ENCODE results near the gene POP4. TPM values are rescaled to one million over a fixed set of nuclear protein-coding genes. Genes with fewer than 3 reads are reported as not detected.

POP4 gene
- total RNA-seq, 2 experiments from 2014 or later = 102 to 103 TPM

DNA sequence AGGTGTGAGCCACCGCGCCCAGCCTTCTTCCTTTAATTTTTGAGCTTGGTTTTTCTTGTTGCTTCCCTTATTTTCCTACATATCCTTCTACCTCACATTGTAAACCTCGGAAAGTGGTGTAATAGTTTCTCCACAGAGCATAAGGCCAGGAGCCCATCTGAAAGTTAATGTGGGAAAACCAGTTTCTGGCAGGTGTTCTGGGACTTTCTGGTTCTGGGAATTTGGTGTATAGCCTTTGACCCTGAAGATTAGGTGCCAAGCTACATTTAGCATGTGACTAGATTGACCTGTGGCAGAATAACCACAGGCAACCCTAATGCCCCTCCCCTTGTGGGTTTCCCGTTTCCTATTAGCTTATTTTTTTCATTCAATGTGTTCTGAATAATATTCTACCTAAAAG lies 8.7 kb downstream of the POP4 start:
- peaks cover 35% of the 10 kb centered on the region for H3K36me3 Mint-ChIP-seq
- ChIA-PET POLR2A (interaction anchor here (1.3 kb wide), 1 partner anchor 8 kb away, joined by 6 read pairs; the partner anchor contains the start of gene POP4), CTCF (interaction anchor here (1.0 to 2.2 kb wide), 3 partner anchors 76 to 102 kb away, joined by 3 to 8 read pairs (median 7); no protein-coding TSS in a partner anchor)
- no peak overlapping the region for H3K27ac Mint-ChIP-seq
- H3K4me1 Mint-ChIP-seq (ENCODE audit: low read depth) = peaks cover 9% of the 10 kb centered on the region
- intact Hi-C loops (cut with micrococcal nuclease) = no loop called here
- DNase-seq = no peak
- no peak overlapping the region for H3K4me3 Mint-ChIP-seq
- H3K27me3 Mint-ChIP-seq = no peaks in the 10 kb centered on the region
- H3K9me3 Mint-ChIP-seq = no peaks in the 10 kb centered on the region

DNA sequence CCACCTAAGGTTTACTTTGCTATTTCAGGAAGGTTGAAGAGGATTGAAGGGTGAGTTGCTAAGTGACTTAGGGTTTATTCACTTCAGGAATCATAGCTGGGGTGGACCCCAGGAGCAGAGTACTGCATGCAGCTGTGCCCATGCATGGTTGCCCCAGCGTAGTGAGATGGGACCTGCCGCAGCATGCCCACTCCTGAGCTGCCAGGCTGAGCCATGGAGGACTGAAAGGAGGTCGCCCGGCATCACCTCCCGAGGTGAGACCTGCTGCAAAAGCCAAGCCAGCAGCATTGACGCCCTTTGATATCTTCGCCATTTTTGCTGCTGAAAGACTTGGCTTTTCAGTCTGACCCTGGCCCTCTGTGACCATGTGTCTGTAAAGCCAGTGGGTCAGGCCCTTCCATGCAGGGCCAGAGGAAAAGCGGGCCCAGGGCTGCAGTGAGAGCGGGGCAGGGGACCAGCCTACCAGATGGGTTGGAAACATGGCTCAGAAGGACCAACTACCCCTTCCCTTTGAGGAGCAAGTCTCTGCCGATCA lies 9.9 kb downstream of the POP4 start:
- peaks cover 29% of the 10 kb centered on the region for H3K36me3 Mint-ChIP-seq

DNA sequence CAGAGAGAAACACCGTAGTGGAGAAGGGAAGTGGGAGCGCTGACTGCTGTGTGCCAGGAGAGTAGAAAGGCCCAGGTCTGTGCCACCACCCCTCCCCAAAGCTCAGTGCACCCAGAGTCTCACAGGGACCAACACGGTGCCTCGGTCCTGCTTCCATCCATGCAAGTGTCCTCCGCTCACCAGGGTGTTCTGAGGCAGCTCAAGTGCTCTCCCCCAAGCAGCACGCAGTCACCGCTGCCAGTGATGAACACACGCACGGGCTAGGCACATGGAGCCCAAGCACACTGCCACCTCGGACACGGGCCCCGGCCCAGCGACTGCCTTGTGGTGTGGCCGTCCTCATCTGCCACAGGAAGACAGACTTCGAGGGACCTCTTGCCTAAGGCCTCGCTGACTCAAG lies 10.5 kb downstream of the POP4 start:
- intact Hi-C loops (cut with micrococcal nuclease) = no loop called here
- ChIA-PET POLR2A (no interaction called here), CTCF (no interaction called here)
- H3K36me3 Mint-ChIP-seq = peaks cover 26% of the 10 kb centered on the region
- no peak overlapping the region for H3K4me3 Mint-ChIP-seq
- peaks cover 14% of the 10 kb centered on the region for H3K4me1 Mint-ChIP-seq (ENCODE audit: low read depth)
- DNase-seq = no peak
- no peaks in the 10 kb centered on the region for H3K9me3 Mint-ChIP-seq
- H3K27ac Mint-ChIP-seq = no peak overlapping the region
- no peaks in the 10 kb centered on the region for H3K27me3 Mint-ChIP-seq

More for the DNA sequence above, 9.9 kb downstream of the POP4 start:
- H3K9me3 Mint-ChIP-seq = no peaks in the 10 kb centered on the region
- ChIA-PET POLR2A (no interaction called here), CTCF (interaction anchor here (2.2 kb wide), 1 partner anchor 101 kb away, joined by 8 read pairs; no protein-coding TSS in a partner anchor)
- peaks cover 11% of the 10 kb centered on the region for H3K4me1 Mint-ChIP-seq (ENCODE audit: low read depth)
- no peak overlapping the region for H3K27ac Mint-ChIP-seq
- DNase-seq = no peak
- no peak overlapping the region for H3K4me3 Mint-ChIP-seq
- intact Hi-C loops (cut with micrococcal nuclease) = no loop called here
- H3K27me3 Mint-ChIP-seq = no peaks in the 10 kb centered on the region

- ChIA-PET POLR2A (no interaction called here), CTCF (interaction anchor here (0.8 kb wide), 1 partner anchor 99 kb away, joined by 4 read pairs; no protein-coding TSS in a partner anchor)
- H3K27me3 Mint-ChIP-seq = no peaks in the 10 kb centered on the region
- peaks cover 17% of the 10 kb centered on the region for H3K36me3 Mint-ChIP-seq
- no peaks in the 10 kb centered on the region for H3K9me3 Mint-ChIP-seq
- H3K4me1 Mint-ChIP-seq (ENCODE audit: low read depth) = peaks cover 24% of the 10 kb centered on the region
- H3K27ac Mint-ChIP-seq = no peak overlapping the region
- no peak for DNase-seq
- intact Hi-C loops (cut with micrococcal nuclease) = no loop called here
- no peak overlapping the region for H3K4me3 Mint-ChIP-seq
Observed at GRCh38 chr19:29617366-29618266, 11.5 kb downstream of the POP4 start.

GRCh38 chr19:29618434-29618833 lies 12.4 kb downstream of the POP4 start:
- intact Hi-C loops (cut with micrococcal nuclease) = no loop called here
- CTCF ChIA-PET = interaction anchor here (8.3 kb wide), 1 partner anchor 8 kb away, joined by 62 read pairs; no protein-coding TSS in a partner anchor
- POLR2A ChIA-PET = interaction anchor here (2.2 kb wide), 1 partner anchor 12 kb away, joined by 10 read pairs; the partner anchor contains the start of gene POP4
- Mint-ChIP-seq H3K4me3 (no peak overlapping the region), H3K9me3 (no peaks in the 10 kb centered on the region), H3K4me1 (ENCODE audit: low read depth) (peaks cover 33% of the 10 kb centered on the region), H3K27ac (no peak overlapping the region), H3K36me3 (peaks cover 13% of the 10 kb centered on the region), H3K27me3 (no peaks in the 10 kb centered on the region)
- DNase-seq = no peak

- DNase-seq = no peak
- ChIA-PET CTCF (interaction anchor here (1.1 to 8.3 kb wide), 4 partner anchors 8 to 98 kb away, joined by 3 to 62 read pairs (median 5); no protein-coding TSS in a partner anchor), POLR2A (interaction anchor here (2.2 kb wide), 1 partner anchor 13 kb away, joined by 10 read pairs; the partner anchor contains the start of gene POP4)
- intact Hi-C loops (cut with micrococcal nuclease) = no loop called here
- Mint-ChIP-seq H3K27ac (no peak overlapping the region), H3K4me3 (no peak overlapping the region), H3K36me3 (peaks cover 12% of the 10 kb centered on the region), H3K9me3 (no peaks in the 10 kb centered on the region), H3K27me3 (no peaks in the 10 kb centered on the region), H3K4me1 (ENCODE audit: low read depth) (peaks cover 37% of the 10 kb centered on the region)
Observed at GRCh38 chr19:29618871-29619270, 12.8 kb downstream of the POP4 start.

- H3K4me3 Mint-ChIP-seq = no peak overlapping the region
- DNase-seq = peak; percentile 51
- ChIA-PET POLR2A (interaction anchor here (1.8 kb wide), 1 partner anchor 15 kb away, joined by 10 read pairs; the partner anchor contains the start of gene POP4), CTCF (interaction anchor here (0.6 to 8.3 kb wide), 7 partner anchors 11 to 95 kb away, joined by 3 to 62 read pairs (median 4); partner anchors contain the start of gene PLEKHF1)
- no peaks in the 10 kb centered on the region for H3K27me3 Mint-ChIP-seq
- peaks cover 3% of the 10 kb centered on the region for H3K36me3 Mint-ChIP-seq
- no peaks in the 10 kb centered on the region for H3K9me3 Mint-ChIP-seq
- peaks cover 43% of the 10 kb centered on the region for H3K4me1 Mint-ChIP-seq (ENCODE audit: low read depth)
- no peak overlapping the region for H3K27ac Mint-ChIP-seq
- intact Hi-C loops (cut with micrococcal nuclease) = no loop called here
Observed at GRCh38 chr19:29620931-29621351, 14.9 kb downstream of the POP4 start.

GRCh38 chr19:29622166-29623070 lies 16.3 kb downstream of the POP4 start:
- H3K9me3 Mint-ChIP-seq = no peaks in the 10 kb centered on the region
- no peaks in the 10 kb centered on the region for H3K27me3 Mint-ChIP-seq
- ChIA-PET POLR2A (interaction anchor here (1.1 to 2.7 kb wide), 4 partner anchors 11 to 42 kb away, joined by 3 to 16 read pairs (median 8); partner anchors contain the start of genes PLEKHF1 and POP4), CTCF (interaction anchor here (1.1 to 8.3 kb wide), 8 partner anchors 12 to 94 kb away, joined by 3 to 62 read pairs (median 7); partner anchors contain the start of genes C19orf12, PLEKHF1 and POP4)
- no peaks in the 10 kb centered on the region for H3K36me3 Mint-ChIP-seq
- H3K27ac Mint-ChIP-seq = no peak overlapping the region
- H3K4me3 Mint-ChIP-seq = no peak overlapping the region
- intact Hi-C loops (cut with micrococcal nuclease) = loop anchor here (1.0 to 2.0 kb wide), 2 partner anchors 43 to 50 kb away; partner anchors contain the start of gene PLEKHF1
- peak; percentile 32 for DNase-seq
- H3K4me1 Mint-ChIP-seq (ENCODE audit: low read depth) = peaks cover 43% of the 10 kb centered on the region

DNA sequence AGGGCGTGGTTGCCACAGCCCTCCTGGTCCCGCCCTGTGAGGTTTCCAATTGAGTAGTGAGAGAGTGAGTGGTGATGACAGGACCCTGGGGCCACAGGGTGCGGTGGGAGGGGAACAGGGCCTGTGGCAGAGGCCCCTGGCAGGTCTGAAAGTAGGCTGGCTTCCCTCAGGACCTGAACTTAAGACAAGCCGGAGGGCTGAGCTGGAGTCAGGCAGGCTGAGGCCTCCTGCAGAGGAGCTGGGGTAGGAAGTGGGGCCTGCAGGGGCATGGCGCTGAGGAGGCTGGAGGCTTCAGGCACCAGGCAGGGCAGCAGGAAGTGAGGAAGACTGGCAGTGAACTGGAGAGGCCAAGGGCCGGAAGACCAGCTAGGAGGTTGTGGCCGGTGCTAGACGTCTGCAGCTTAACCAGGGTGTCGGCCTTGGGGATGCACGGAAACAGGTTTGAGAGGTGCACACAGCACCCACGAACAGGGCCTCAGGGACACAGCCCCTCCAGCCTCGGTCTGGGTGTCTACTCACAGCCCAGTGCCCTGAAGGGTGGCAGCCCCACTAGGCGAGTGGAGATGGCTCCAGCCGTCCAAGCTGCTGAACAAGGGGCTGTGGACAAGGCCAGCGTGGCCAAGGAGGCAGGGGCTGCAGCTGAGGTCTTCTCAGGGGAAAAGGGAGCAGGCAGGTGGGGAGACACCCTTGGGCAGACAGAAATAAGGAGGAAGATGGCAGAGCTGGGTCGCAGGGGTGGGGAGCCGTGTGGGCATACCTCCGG lies 17.8 kb downstream of the POP4 start:
- no peaks in the 10 kb centered on the region for H3K27me3 Mint-ChIP-seq
- H3K4me3 Mint-ChIP-seq = peak overlapping the region; percentile 79
- CTCF ChIA-PET = interaction anchor here (1.1 to 8.3 kb wide), 9 partner anchors 14 to 214 kb away, joined by 4 to 62 read pairs (median 8); partner anchors contain the start of genes C19orf12, PLEKHF1 and POP4
- DNase-seq = peak; percentile 84
- no peaks in the 10 kb centered on the region for H3K9me3 Mint-ChIP-seq
- intact Hi-C loops (cut with micrococcal nuclease) = loop anchor here (1.0 to 2.0 kb wide), 2 partner anchors 41 to 49 kb away; partner anchors contain the start of gene PLEKHF1
- peaks cover 43% of the 10 kb centered on the region for H3K4me1 Mint-ChIP-seq (ENCODE audit: low read depth)
- peak overlapping the region; percentile 82 for H3K27ac Mint-ChIP-seq
- POLR2A ChIA-PET = interaction anchor here (0.7 to 2.7 kb wide), 7 partner anchors 14 to 91 kb away, joined by 3 to 16 read pairs (median 4); partner anchors contain the start of genes C19orf12, PLEKHF1 and POP4
- H3K36me3 Mint-ChIP-seq = no peaks in the 10 kb centered on the region

GRCh38 chr19:29624489-29625185 lies 18.6 kb downstream of the POP4 start:
- peak overlapping the region; percentile 79 for H3K4me3 Mint-ChIP-seq
- POLR2A ChIA-PET = interaction anchor here (0.7 to 2.7 kb wide), 7 partner anchors 14 to 90 kb away, joined by 3 to 16 read pairs (median 4); partner anchors contain the start of genes C19orf12, PLEKHF1 and POP4

More at GRCh38 chr19:29624489-29625185, 18.6 kb downstream of the POP4 start:
- H3K27me3 Mint-ChIP-seq = no peaks in the 10 kb centered on the region
- intact Hi-C loops (cut with micrococcal nuclease) = no loop called here
- peaks cover 43% of the 10 kb centered on the region for H3K4me1 Mint-ChIP-seq (ENCODE audit: low read depth)
- H3K27ac Mint-ChIP-seq = peak overlapping the region; percentile 82
- CTCF ChIA-PET = interaction anchor here (0.6 to 8.3 kb wide), 8 partner anchors 14 to 213 kb away, joined by 3 to 62 read pairs (median 7); partner anchors contain the start of genes PLEKHF1 and POP4
- DNase-seq = no peak
- H3K9me3 Mint-ChIP-seq = no peaks in the 10 kb centered on the region
- H3K36me3 Mint-ChIP-seq = no peaks in the 10 kb centered on the region

Measured in activated CD4-positive, alpha-beta memory T cell treated with anti-CD3 and anti-CD28 coated beads for 36 hours (primary cell).